NB4 (cell line): Measurements from ENCODE around the gene C21orf58.
A peak's percentile ranks its signal among the peaks of the same experiment; 100 is the strongest.

Source experiments
- CTCF ChIP-seq: IDR thresholded peaks from one replicate; pipeline ENCODE4 v1.5.1; 2012; ENCODE audit warnings: low read depth, low read length
- MYC ChIP-seq: IDR thresholded peaks from 2 replicates; pipeline ENCODE4 v1.6.1; 2011; ENCODE audit warnings: low read depth, low read length
- POLR2A ChIP-seq: IDR thresholded peaks from 2 replicates; pipeline ENCODE4 v1.6.1; 2011; ENCODE audit warnings: mild to moderate bottlenecking; ENCODE audit not compliant: insufficient read length; ENCODE audit errors: extremely low read depth
- TF ChIP-seq, protein P1 (sequence below): IDR thresholded peaks from 2 replicates; pipeline ENCODE4 v1.6.1; 2011; ENCODE audit warnings: low read depth, low read length

GRCh38 chr21:46295177-46295770 lies 28.4 kb downstream of the C21orf58 start:
- no peak for TF ChIP-seq CTCF
- no peak for TF ChIP-seq POLR2A
- TF ChIP-seq, protein P1, sequence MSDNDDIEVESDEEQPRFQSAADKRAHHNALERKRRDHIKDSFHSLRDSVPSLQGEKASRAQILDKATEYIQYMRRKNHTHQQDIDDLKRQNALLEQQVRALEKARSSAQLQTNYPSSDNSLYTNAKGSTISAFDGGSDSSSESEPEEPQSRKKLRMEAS: no peak
- TF ChIP-seq MYC: peak; percentile 19; the same call in 1 of the 2 replicates
